CD4-positive, alpha-beta T cell treated with Interferon gamma for 1 hour (primary cell): Measurements from ENCODE around the gene TMEM108.

Experiments used
- DNase-seq: peaks from one replicate; pipeline ENCODE4 v3.0.0-alpha.2; 2020

The TMEM108 gene

GRCh38 chr3:133439563-133439962 lies 401.4 kb downstream of the TMEM108 start:
- DNase-seq: no peak

- no peak for DNase-seq
Observed at GRCh38 chr3:133440652-133441051, 402.5 kb downstream of the TMEM108 start.

GRCh38 chr3:133441867-133442270 lies 403.7 kb downstream of the TMEM108 start:
- DNase-seq: no peak

DNA sequence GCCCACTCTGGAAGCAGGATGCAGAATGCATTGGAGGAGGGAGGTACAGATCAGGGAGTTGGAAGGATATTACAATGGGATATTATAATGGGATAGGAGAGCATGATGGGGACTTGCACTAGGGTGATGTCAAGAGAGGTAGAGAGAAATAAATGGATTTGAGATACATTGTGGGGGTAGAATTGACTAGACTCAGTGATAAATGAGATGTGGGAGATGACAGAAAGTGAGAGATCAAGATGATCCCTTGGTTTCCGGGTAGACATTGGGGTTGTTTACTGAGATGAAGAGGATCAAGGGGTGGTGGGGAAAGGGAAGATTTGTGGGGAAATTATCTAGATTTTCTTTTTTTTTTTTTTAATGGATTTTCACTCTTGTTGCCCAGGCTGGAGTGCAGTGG lies 404.3 kb downstream of the TMEM108 start:
- DNase-seq: no peak

GRCh38 chr3:133443649-133444422 lies 405.6 kb downstream of the TMEM108 start:
- DNase-seq: no peak

- DNase-seq: no peak
Observed at GRCh38 chr3:133444423-133444774, 406.2 kb downstream of the TMEM108 start.

DNA sequence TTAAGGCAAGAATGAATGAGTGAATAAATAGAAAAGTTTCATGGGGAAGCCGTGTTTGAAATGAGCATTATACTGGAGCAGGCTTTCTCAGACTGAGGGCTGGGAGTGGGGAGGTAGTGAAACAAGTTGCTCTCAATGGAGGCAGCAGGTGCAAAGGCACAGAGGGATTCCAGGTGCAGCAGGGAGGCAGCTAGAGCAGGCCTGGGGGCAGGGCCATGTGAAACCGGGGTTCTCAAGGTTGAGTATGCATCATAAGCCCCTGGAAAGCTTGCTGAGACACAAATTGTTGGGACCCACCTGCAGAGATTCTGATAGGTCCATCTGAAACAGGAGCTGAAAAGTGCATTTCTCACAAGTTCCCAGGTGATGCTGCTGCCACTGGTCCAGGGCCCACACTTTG lies 406.9 kb downstream of the TMEM108 start:
- DNase-seq: no peak
